Tibial artery (tissue), 4 donors: ENCODE data around the gene ADAMTSL1.

Source experiments
- DNase-seq, 2 donors: peaks; one replicate each; pipeline ENCODE4 v3.0.0-alpha.2; 2019
- H3K27ac ChIP-seq, 2 donors: fragments of 200-600 bp; sonication (generic) in 1 of 2; 1 replicate in 1 of 2; 2 replicates in 1 of 2; pipeline ENCODE4 v1.5.1; 2018 to 2019; ENCODE audit warnings: mild to moderate bottlenecking in 1 of 2
- H3K27me3 ChIP-seq, 2 donors: fragments of 200-600 bp; sonication (generic) in 1 of 2; one replicate each; pipeline versions ENCODE4 v1.5.1 to v1.6.0; 2016 to 2019
- H3K36me3 ChIP-seq, 3 donors: fragments of 200-600 bp; sonication (generic) in 2 of 3; one replicate each; pipeline ENCODE4 v1.5.1; 2016 to 2019; ENCODE audit warnings: mild to moderate bottlenecking in 2 of 3
- H3K4me1 ChIP-seq, 4 donors: fragments of 200-600 bp; sonication (generic) in 2 of 4; 1 replicate in 3 of 4; 2 replicates in 1 of 4; pipeline ENCODE4 v1.5.1; 2016 to 2019
- H3K4me3 ChIP-seq, 2 donors: fragments of 200-600 bp; sonication (generic) in 1 of 2; 1 replicate in 1 of 2; 2 replicates in 1 of 2; pipeline ENCODE4 v1.5.1; 2018 to 2019; ENCODE audit warnings: mild to moderate bottlenecking in 2 of 2
- H3K9me3 ChIP-seq, 3 donors: fragments of 200-600 bp; sonication (generic) in 1 of 3; one replicate each; pipeline ENCODE4 v1.5.1; 2016 to 2019
- CTCF ChIP-seq, 2 experiments: fragments of 200-600 bp in 1 of 2; fragments of 450-650 bp in 1 of 2; IDR thresholded peaks; one replicate each; pipeline ENCODE4 v1.5.1; 2017 to 2019; ENCODE audit warnings: antibody characterized with exemption in 2 of 2, mild to moderate bottlenecking in 1 of 2, moderate library complexity in 1 of 2
- intact Hi-C: fragments of 100-400 bp; cut with DNase I; formaldehyde crosslinking; loops from one replicate; pipeline ENCODE4 v1.15.0; 2023; ENCODE audit warnings: low total_unique reads

Gene ADAMTSL1

GRCh38 chr9:18698992-18699391, 225.0 kb downstream of the ADAMTSL1 start:
- Histone ChIP-seq H3K9me3 (peaks cover 0 to 8% (median 0%) of the 10 kb centered on the region in 3 donors), H3K4me3 (no peak overlapping the region), H3K27me3 (no peaks in the 10 kb centered on the region), H3K36me3 (no peaks in the 10 kb centered on the region), H3K27ac (no peak overlapping the region), H3K4me1 (no peaks in the 10 kb centered on the region)
- no peak for DNase-seq
- intact Hi-C loops, result no loop called here
- no peak for TF ChIP-seq CTCF (IDR thresholded peaks at IDR 0.05)

DNA sequence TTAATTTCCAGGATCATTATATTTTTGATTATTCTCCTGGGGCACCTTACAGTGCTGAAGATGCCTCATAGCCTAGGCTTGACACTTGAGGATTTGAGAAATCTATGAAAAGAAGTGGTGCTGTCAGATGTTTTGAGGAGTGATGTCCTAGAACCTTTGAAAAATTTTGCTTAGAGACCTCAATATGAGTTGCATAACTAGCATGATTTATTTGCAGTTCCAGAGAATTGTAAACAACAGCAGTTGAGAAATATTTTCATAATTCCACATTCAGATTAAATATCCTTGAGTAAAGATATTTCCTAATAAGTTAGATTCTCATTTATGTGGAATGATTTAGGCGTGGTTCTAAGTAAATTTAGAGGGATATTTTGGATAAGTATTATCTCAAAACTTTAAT, 225.8 kb downstream of the ADAMTSL1 start:
- Histone ChIP-seq H3K4me3 (no peak overlapping the region), H3K27ac (no peak overlapping the region), H3K36me3 (no peaks in the 10 kb centered on the region), H3K27me3 (no peaks in the 10 kb centered on the region), H3K9me3 (peaks cover 0 to 8% (median 0%) of the 10 kb centered on the region in 3 donors), H3K4me1 (peaks cover 0 to 7% (median 0%) of the 10 kb centered on the region in 4 donors)
- no peak for TF ChIP-seq CTCF (IDR thresholded peaks at IDR 0.05)
- intact Hi-C loops, result no loop called here
- DNase-seq, result no peak

GRCh38 chr9:18700714-18701113, 226.8 kb downstream of the ADAMTSL1 start:
- H3K27ac ChIP-seq, result no peak overlapping the region
- H3K4me1 ChIP-seq, result peaks cover 0 to 17% (median 1%) of the 10 kb centered on the region in 4 donors
- no peak for TF ChIP-seq CTCF (IDR thresholded peaks at IDR 0.05)
- H3K27me3 ChIP-seq, result no peaks in the 10 kb centered on the region
- peaks cover 0 to 1% (median 0%) of the 10 kb centered on the region in 3 donors for H3K9me3 ChIP-seq
- intact Hi-C loops, result no loop called here
- DNase-seq, result no peak
- H3K36me3 ChIP-seq, result no peaks in the 10 kb centered on the region
- H3K4me3 ChIP-seq, result no peak overlapping the region

DNA sequence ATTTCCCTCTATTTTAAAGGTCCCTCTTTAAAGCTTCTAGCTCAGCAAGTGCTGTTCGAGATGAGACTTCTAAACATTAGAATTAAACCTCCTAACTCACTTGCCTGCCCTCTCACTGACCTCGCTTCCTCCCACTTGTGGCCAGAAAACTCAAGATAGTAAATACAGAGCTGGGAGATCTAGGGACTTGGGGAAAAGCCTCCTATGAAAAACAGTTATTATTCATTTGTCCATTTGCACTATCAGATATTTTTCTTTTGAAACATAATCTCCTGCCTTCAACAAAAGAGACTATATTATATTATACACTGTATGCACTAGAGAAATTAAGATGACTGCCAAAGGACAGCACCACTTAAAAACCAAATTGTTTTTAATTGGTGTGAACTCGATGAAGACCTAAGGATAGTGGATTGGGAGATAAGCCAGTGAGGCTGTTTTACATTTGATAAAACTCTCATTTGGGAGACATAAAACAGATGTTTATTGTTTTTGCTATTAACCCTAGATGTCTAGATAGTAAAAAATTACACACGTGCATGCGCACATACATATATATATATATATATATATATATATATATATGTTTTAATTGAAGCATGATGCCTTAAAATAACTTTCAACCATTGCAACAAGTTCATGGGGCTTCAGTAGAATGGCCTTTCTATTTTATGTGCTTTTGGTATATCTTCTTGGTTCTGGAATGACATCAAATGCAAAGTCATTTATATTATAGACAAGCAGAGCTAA, 229.4 kb downstream of the ADAMTSL1 start:
- Histone ChIP-seq H3K9me3 (no peaks in the 10 kb centered on the region), H3K4me3 (no peak overlapping the region), H3K27me3 (no peaks in the 10 kb centered on the region), H3K4me1 (peaks cover 0 to 29% (median 2%) of the 10 kb centered on the region in 4 donors), H3K36me3 (no peaks in the 10 kb centered on the region), H3K27ac (no peak overlapping the region)
- no peak for DNase-seq
- TF ChIP-seq CTCF (IDR thresholded peaks at IDR 0.05), result no peak
- intact Hi-C loops, result no loop called here

- H3K4me1 ChIP-seq, result peaks cover 0 to 29% (median 2%) of the 10 kb centered on the region in 4 donors
- intact Hi-C loops, result no loop called here
- no peak for TF ChIP-seq CTCF (IDR thresholded peaks at IDR 0.05)
- H3K36me3 ChIP-seq, result no peaks in the 10 kb centered on the region
- H3K9me3 ChIP-seq, result no peaks in the 10 kb centered on the region
- DNase-seq, result no peak
- no peaks in the 10 kb centered on the region for H3K27me3 ChIP-seq
- no peak overlapping the region for H3K4me3 ChIP-seq
- no peak overlapping the region for H3K27ac ChIP-seq
Observed at GRCh38 chr9:18703901-18704379, 230.0 kb downstream of the ADAMTSL1 start.
